GM23248 (cell line): ENCODE data around the gene LSM12.

Source experiments
- EZH2 ChIP-seq: fragments of 200-600 bp; sonication (generic); IDR thresholded peaks from 2 replicates; pipeline ENCODE4 v1.6.1; 2018; ENCODE audit warnings: antibody characterized with exemption, mild to moderate bottlenecking; ENCODE audit not compliant: insufficient read depth, poor library complexity, severe bottlenecking
- EZH2phosphoT487 ChIP-seq: fragments of 200-600 bp; sonication (generic); IDR thresholded peaks from 2 replicates; pipeline ENCODE4 v1.6.1; 2018; ENCODE audit warnings: antibody characterized with exemption, moderate library complexity, mild to moderate bottlenecking, low read depth; ENCODE audit not compliant: insufficient read depth

- TF ChIP-seq EZH2 (no peak), EZH2phosphoT487 (no peak)
These were observed 17.7 kb upstream of the LSM12 start for GRCh38 chr17:44084131-44084538.
